Spleen (tissue), 7 donors: ENCODE measurements around the gene TDG.

ENCODE experiments used
- CTCF ChIP-seq, 11 experiments: fragments of 200-600 bp in 7 of 11; fragments of 450-650 bp in 4 of 11; sonication (generic) in 4 of 11; IDR thresholded peaks in 8 of 11; conservative IDR thresholded peaks in 3 of 11; 1 replicate in 7 of 11; 2 replicates in 4 of 11; pipeline versions ENCODE4 v1.4.0 to v1.8.0; 2016 to 2021; ENCODE audit warnings: antibody characterized with exemption in 11 of 11, inconsistent platforms in 4 of 11, mild to moderate bottlenecking in 1 of 11
- POLR2A ChIP-seq, 3 donors: fragments of 450-650 bp; IDR thresholded peaks; one replicate each; pipeline ENCODE4 v1.5.1; 2017; ENCODE audit warnings: antibody characterized with exemption in 3 of 3, mild to moderate bottlenecking in 1 of 3
- donor health status: DM: no; HTN: no; CAD: no; lungs with moderate emphysema.
- donor health status: DM: no; HTN: no; CAD: no.
- donor health status: DM: no; HTN: no; CAD: no.

GRCh38 chr12:103964805-103965204 is 867 bp upstream of the TDG start:
- no peak for TF ChIP-seq CTCF (IDR thresholded peaks at IDR 0.05 in 8 of 11, conservative IDR thresholded peaks at IDR 0.05 in 3 of 11)
- TF ChIP-seq POLR2A (IDR thresholded peaks at IDR 0.05): no peak
